Type B pancreatic cell (in vitro differentiated cells): ENCODE data around the gene GNG2. TPM values are rescaled to one million over a fixed set of nuclear protein-coding genes. Genes with fewer than 3 reads are reported as not detected.

ENCODE experiments used
- DNase-seq: peaks from one replicate; pipeline ENCODE4 v3.0.0; 2021; ENCODE audit warnings: mixed read lengths; ENCODE audit not compliant: unreplicated experiment; ENCODE audit errors: extremely low spot score
- H3K27ac Mint-ChIP-seq: 2 replicates; pipeline ENCODE4 v1.8.0; 2021; ENCODE audit warnings: mild to moderate bottlenecking, mixed read lengths
- H3K27me3 Mint-ChIP-seq: 2 replicates; pipeline ENCODE4 v1.8.0; 2021; ENCODE audit warnings: mixed read lengths
- H3K36me3 Mint-ChIP-seq: 2 replicates; pipeline ENCODE4 v1.8.0; 2021; ENCODE audit warnings: mixed read lengths
- H3K4me1 Mint-ChIP-seq: one replicate; pipeline ENCODE4 v1.8.0; 2021; ENCODE audit warnings: mixed read lengths; ENCODE audit not compliant: unreplicated experiment
- H3K4me3 Mint-ChIP-seq: 2 replicates; pipeline ENCODE4 v1.8.0; 2021; ENCODE audit warnings: mild to moderate bottlenecking, mixed read lengths
- H3K9me3 Mint-ChIP-seq: 2 replicates; pipeline ENCODE4 v1.8.0; 2021; ENCODE audit warnings: mixed read lengths
- total RNA-seq: library from RNA; stranded (reverse); gene quantifications from 2 replicates; pipeline ENCODE4 v1.2.1, GENCODE V29; 2021; ENCODE audit warnings: low replicate concordance
- TF ChIP-seq, protein P1 (sequence below): fragments of 200-600 bp; sonication (generic); conservative IDR thresholded peaks from 2 replicates; pipeline ENCODE4 v1.5.0; 2021; ENCODE audit warnings: antibody characterized with exemption, mild to moderate bottlenecking

GNG2 gene
- total RNA-seq, 1 donor from 2014 or later, result 45.3 TPM

DNA sequence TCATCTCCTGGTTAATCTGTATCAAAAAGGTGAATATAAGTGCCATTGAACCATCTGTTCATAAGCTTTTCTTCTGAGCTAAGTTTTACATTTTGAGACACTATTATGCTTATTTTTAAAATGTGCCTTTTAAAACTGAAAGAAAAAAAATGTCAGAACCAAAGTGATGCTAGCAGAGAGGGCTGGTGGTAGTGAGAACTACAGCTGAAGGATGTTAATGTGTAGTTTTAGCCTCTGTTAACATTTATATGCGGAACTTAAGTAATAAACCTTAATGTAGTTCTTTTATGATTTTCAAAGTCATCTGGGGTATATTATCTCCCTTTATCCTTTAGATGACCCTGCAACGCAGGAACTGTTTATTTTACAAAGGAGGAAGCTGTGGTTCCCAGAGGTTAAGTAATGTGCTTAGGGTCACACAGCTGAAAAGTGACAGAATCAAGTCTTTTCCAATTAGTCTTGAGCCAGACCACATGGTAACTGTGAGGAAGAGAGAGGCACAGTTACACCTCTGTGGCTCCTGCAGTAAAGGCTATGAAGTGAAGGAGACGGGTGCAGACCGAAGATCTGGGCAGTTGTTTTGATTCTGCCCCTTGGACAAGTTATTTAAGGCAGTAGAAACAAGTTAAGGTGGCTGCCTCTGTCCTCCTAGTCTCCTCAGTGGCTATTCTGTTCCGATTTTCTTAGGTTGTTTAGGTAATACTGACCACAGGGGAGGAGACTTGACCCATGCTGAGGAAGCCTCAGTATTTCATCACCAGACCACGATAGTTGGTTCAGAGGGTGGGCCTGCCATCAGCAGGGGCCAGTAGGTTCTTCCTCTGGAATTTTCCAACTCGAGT, 23.9 kb downstream of the GNG2 start:
- H3K27me3 Mint-ChIP-seq, result no peaks in the 10 kb centered on the region
- TF ChIP-seq, protein P1, sequence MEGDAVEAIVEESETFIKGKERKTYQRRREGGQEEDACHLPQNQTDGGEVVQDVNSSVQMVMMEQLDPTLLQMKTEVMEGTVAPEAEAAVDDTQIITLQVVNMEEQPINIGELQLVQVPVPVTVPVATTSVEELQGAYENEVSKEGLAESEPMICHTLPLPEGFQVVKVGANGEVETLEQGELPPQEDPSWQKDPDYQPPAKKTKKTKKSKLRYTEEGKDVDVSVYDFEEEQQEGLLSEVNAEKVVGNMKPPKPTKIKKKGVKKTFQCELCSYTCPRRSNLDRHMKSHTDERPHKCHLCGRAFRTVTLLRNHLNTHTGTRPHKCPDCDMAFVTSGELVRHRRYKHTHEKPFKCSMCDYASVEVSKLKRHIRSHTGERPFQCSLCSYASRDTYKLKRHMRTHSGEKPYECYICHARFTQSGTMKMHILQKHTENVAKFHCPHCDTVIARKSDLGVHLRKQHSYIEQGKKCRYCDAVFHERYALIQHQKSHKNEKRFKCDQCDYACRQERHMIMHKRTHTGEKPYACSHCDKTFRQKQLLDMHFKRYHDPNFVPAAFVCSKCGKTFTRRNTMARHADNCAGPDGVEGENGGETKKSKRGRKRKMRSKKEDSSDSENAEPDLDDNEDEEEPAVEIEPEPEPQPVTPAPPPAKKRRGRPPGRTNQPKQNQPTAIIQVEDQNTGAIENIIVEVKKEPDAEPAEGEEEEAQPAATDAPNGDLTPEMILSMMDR, result no peak
- no peak for DNase-seq
- H3K36me3 Mint-ChIP-seq, result peaks cover 4% of the 10 kb centered on the region
- peaks cover 32% of the 10 kb centered on the region for H3K4me1 Mint-ChIP-seq
- H3K9me3 Mint-ChIP-seq, result peaks cover 5% of the 10 kb centered on the region
- peak overlapping the region; percentile 38 for H3K27ac Mint-ChIP-seq
- peak overlapping the region; percentile 15 for H3K4me3 Mint-ChIP-seq

DNA sequence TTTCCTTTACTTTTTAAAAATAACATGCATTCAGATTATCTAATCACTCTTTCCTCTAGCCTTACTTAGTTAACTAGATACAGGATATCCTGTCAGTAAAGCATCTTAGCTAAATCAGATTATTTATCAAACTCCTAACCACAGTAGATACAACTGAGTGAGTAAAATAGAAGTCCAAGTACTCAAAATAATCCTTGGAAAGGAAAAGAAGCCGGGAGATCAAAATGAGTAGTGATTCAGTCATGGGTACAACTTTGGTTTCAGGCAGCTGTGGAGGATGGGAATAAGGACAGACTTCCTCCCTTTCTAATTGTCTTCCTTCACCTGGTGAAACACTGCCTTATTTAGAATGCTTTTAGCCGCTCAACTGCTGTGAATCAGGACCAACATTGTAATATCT, 29.4 kb downstream of the GNG2 start:
- Mint-ChIP-seq H3K9me3 (peaks cover 5% of the 10 kb centered on the region), H3K27me3 (no peaks in the 10 kb centered on the region), H3K27ac (no peak overlapping the region), H3K4me3 (no peak overlapping the region), H3K36me3 (peaks cover 4% of the 10 kb centered on the region), H3K4me1 (peaks cover 11% of the 10 kb centered on the region)
- DNase-seq, result no peak
- TF ChIP-seq, protein P1, result no peak

DNA sequence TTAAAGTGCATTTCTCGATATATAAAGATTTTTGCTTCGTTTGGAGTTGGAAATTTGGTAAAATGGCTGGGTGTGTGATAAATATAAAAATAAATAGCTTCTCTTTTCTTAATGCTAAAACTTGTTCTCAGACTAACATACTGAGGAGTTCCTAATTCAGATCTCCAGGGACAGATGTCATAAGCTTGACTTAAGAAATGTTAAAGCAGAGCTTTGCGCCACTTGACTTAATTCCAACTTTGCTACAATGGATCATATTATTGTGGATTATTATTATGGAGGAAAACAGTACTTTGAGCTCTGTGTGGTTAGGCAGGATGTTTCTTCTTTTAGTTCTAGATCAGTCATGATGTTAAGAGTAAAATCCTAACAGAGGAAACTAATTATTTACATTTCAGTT, 33.8 kb downstream of the GNG2 start:
- no peak for DNase-seq
- Mint-ChIP-seq H3K36me3 (no peaks in the 10 kb centered on the region), H3K4me1 (peaks cover 11% of the 10 kb centered on the region), H3K9me3 (no peaks in the 10 kb centered on the region), H3K27me3 (no peaks in the 10 kb centered on the region), H3K4me3 (no peak overlapping the region), H3K27ac (no peak overlapping the region)
- TF ChIP-seq, protein P1, result no peak

DNA sequence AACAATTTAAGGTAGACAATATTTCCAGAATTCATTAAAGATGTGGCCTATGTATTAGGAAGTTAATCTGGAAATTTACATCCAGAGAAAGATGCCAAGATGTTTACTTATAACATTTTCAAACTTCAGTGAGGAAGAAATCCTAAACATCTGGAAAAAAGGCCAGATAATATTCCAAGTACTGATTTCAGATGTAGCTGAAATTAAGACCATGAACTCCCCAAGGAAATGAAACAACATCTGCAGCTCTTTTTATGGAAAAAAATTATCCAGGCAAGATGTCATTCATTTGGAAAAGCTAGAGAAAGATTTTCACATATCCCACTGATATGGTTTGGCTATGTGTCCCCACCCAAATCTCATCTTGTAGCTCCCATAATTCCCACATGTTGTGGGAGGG, 35.0 kb downstream of the GNG2 start:
- Mint-ChIP-seq H3K27me3 (no peaks in the 10 kb centered on the region), H3K9me3 (no peaks in the 10 kb centered on the region), H3K4me3 (no peak overlapping the region), H3K36me3 (no peaks in the 10 kb centered on the region), H3K4me1 (peaks cover 6% of the 10 kb centered on the region), H3K27ac (no peak overlapping the region)
- DNase-seq, result no peak
- TF ChIP-seq, protein P1, result no peak

DNA sequence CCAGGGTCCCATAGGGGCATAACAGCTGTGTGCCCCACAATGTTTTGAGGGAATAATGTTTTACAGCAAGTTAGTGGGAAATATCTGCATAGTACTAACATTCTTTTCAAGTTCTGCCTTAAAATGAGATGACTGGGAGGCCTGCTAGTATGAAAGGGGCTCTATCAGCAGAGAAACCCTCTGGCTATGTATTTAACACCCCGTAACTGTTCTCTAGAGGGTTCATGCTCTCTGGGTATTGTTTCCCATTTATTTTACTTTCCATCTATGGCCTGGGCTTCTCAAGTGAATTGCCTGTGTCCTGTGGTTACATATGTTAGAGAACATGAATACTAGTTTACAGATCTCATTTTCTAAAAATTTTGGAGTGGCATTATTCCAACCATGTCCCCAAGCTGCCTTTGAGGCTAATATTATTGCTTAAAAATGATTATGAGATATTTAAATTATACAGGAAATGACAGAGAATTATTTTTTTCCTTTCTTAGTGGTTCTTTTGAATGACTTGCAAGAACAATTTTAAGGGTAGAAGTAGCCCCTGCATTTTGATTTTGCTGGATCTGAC, 37.5 kb downstream of the GNG2 start:
- Mint-ChIP-seq H3K36me3 (no peaks in the 10 kb centered on the region), H3K9me3 (no peaks in the 10 kb centered on the region), H3K4me1 (peaks cover 6% of the 10 kb centered on the region), H3K27ac (peak overlapping the region; percentile 11), H3K27me3 (no peaks in the 10 kb centered on the region), H3K4me3 (no peak overlapping the region)
- DNase-seq, result no peak
- TF ChIP-seq, protein P1, result no peak
